GM12891 (cell line): ENCODE results near the gene MGME1.
"Not testable (repeated sequence)": the region's sequence is repeated elsewhere in the genome, so short reads cannot be mapped to it uniquely, and the experiment has no call there.

Source experiments
- DNase-seq: peaks from one replicate; pipeline ENCODE4 v3.0.0; 2011; ENCODE audit warnings: low spot score; ENCODE audit not compliant: insufficient read length
- FAIRE-seq: peaks from 2 replicates; lab custom pipeline; 2011; peaks lifted over from hg19 to GRCh38; lab: Jason Lieb, UNC
- PAX5 ChIP-seq: IDR thresholded peaks from 2 replicates; pipeline ENCODE4 v1.6.1; 2011; ENCODE audit warnings: low read length, moderate library complexity, mild to moderate bottlenecking; ENCODE audit not compliant: insufficient read depth, severe bottlenecking
- POLR2A ChIP-seq: IDR thresholded peaks from 2 replicates; pipeline ENCODE4 v1.6.1; 2011; ENCODE audit warnings: low read depth, low read length, control low read depth
- POLR2AphosphoS5 ChIP-seq: IDR thresholded peaks from 2 replicates; pipeline ENCODE4 v1.6.1; 2011; ENCODE audit warnings: low read depth, low read length, control low read depth
- POU2F2 ChIP-seq: IDR thresholded peaks from 2 replicates; pipeline ENCODE4 v1.6.1; 2011; ENCODE audit warnings: low read depth, mild to moderate bottlenecking, control low read depth, low read length, moderate library complexity
- SPI1 ChIP-seq: IDR thresholded peaks from 2 replicates; pipeline ENCODE4 v1.6.1; 2011; ENCODE audit warnings: low read depth, low read length, control low read depth
- TAF1 ChIP-seq: IDR thresholded peaks from 2 replicates; pipeline ENCODE4 v1.6.1; 2011; ENCODE audit warnings: low read depth, low read length, control low read depth

The MGME1 gene

GRCh38 chr20:17951323-17951722 lies 17.5 kb upstream of the MGME1 start:
- FAIRE-seq: no peak
- TF ChIP-seq POLR2A: no peak
- no peak for TF ChIP-seq POU2F2
- no peak for DNase-seq

GRCh38 chr20:17952692-17953684 lies 15.8 kb upstream of the MGME1 start:
- FAIRE-seq: no peak

GRCh38 chr20:17953935-17954334 lies 14.9 kb upstream of the MGME1 start:
- FAIRE-seq (no peak), DNase-seq (no peak)
- TF ChIP-seq SPI1: no peak
- TF ChIP-seq PAX5: no peak
- TF ChIP-seq TAF1: no peak
- TF ChIP-seq POLR2A: no peak
- no peak for TF ChIP-seq POU2F2
- TF ChIP-seq POLR2AphosphoS5: no peak

More at GRCh38 chr20:17952692-17953684, 15.8 kb upstream of the MGME1 start:
- no peak for DNase-seq
- TF ChIP-seq SPI1 (peak; percentile 49), POLR2AphosphoS5 (no peak)

- TF ChIP-seq POU2F2: no peak
- no peak for FAIRE-seq
- DNase-seq: no peak
Measured at GRCh38 chr20:17955302-17955701, 13.5 kb upstream of the MGME1 start.

- DNase-seq (no peak), FAIRE-seq (no peak)
- TF ChIP-seq POLR2AphosphoS5: no peak
- no peak; the same call in 1 of the 2 replicates for TF ChIP-seq POLR2A
- no peak for TF ChIP-seq TAF1
- TF ChIP-seq SPI1: no peak
- no peak for TF ChIP-seq POU2F2
- no peak for TF ChIP-seq PAX5
Measured at GRCh38 chr20:17956099-17956685, 12.6 kb upstream of the MGME1 start.

- TF ChIP-seq PAX5: no peak
- TF ChIP-seq TAF1: no peak
- no peak for TF ChIP-seq POU2F2
- DNase-seq (no peak), FAIRE-seq (no peak)
Measured at GRCh38 chr20:17957505-17958363, 11.1 kb upstream of the MGME1 start.

- DNase-seq (no peak), FAIRE-seq (no peak)
- TF ChIP-seq PAX5 (no peak), POLR2A (peak; percentile 58)
Measured at GRCh38 chr20:17958373-17959256, 10.2 kb upstream of the MGME1 start.

GRCh38 chr20:17959257-17959627 lies 9.6 kb upstream of the MGME1 start:
- DNase-seq (no peak), FAIRE-seq (no peak)
- TF ChIP-seq POU2F2 (no peak), POLR2AphosphoS5 (no peak), POLR2A (no peak), TAF1 (no peak), SPI1 (no peak), PAX5 (no peak)

- FAIRE-seq: not testable (repeated sequence)
Measured at GRCh38 chr20:17960400-17960885, 8.4 kb upstream of the MGME1 start.

More at GRCh38 chr20:17960400-17960885, 8.4 kb upstream of the MGME1 start:
- not testable (repeated sequence) for DNase-seq
